K562 (cell line): ENCODE results near the gene CYS1.

Source experiments
- EP300 ChIP-seq: IDR thresholded peaks from 2 replicates; pipeline ENCODE4 v1.6.1; 2012; ENCODE audit warnings: low read length, improper control_type of control experiment
- HMG20B ChIP-seq: fragments of 250-450 bp; sonication (Bioruptor Pico); IDR thresholded peaks from 2 replicates; pipeline ENCODE4 v1.5.0; 2021; ENCODE audit warnings: mild to moderate bottlenecking
- HMGN3 ChIP-seq: IDR thresholded peaks from 2 replicates; pipeline ENCODE4 v1.6.1; 2011; ENCODE audit warnings: borderline replicate concordance, low read depth, mild to moderate bottlenecking, mixed read lengths, low read length; ENCODE audit not compliant: insufficient read length; ENCODE audit errors: extremely low read depth
- HSF4 ChIP-seq: fragments of 250-450 bp; sonication (Bioruptor Pico); IDR thresholded peaks from 2 replicates; pipeline ENCODE4 v2.1.2; 2022; ENCODE audit warnings: mild to moderate bottlenecking, moderate library complexity, borderline replicate concordance
- POLR2A ChIP-seq: fragments of 450-650 bp; conservative IDR thresholded peaks from 2 replicates; pipeline ENCODE4 v1.6.1; 2016
- ZBTB8A ChIP-seq: fragments of 450-650 bp; IDR thresholded peaks from 2 replicates; pipeline ENCODE4 v1.6.1; 2018; ENCODE audit warnings: mild to moderate bottlenecking, moderate library complexity; ENCODE audit not compliant: partially characterized antibody
- ZNF589 ChIP-seq: fragments of 200-800 bp; sonication (Bioruptor generic); IDR thresholded peaks from 2 replicates; pipeline ENCODE4 v1.6.1; 2016; ENCODE audit warnings: low read depth, missing genetic modification characterization, missing compliant biosample characterization
- TF ChIP-seq, protein P1 (sequence below): sonication (generic); formaldehyde crosslinking; IDR thresholded peaks from 2 replicates; pipeline ENCODE4 v1.9.0; 2022; ENCODE audit warnings: mild to moderate bottlenecking, missing genetic modification reagents
- TF ChIP-seq, protein P2 (sequence below): sonication (generic); formaldehyde crosslinking; IDR thresholded peaks from 2 replicates; pipeline ENCODE4 v1.8.0; 2022; ENCODE audit warnings: mild to moderate bottlenecking, missing genetic modification reagents, borderline replicate concordance
- TF ChIP-seq, protein P3 (sequence below), 2 experiments: fragments of 450-650 bp; formaldehyde crosslinking in 1 of 2; IDR thresholded peaks; 2 replicates each; pipeline versions ENCODE4 v1.4.0 to v1.6.1; 2014 to 2020; ENCODE audit warnings: mild to moderate bottlenecking in 2 of 2, borderline replicate concordance in 1 of 2, low read depth in 1 of 2
- TF ChIP-seq, protein P4 (sequence below), 3 experiments: IDR thresholded peaks in 2 of 3; conservative IDR thresholded peaks in 1 of 3; 2 replicates each; pipeline ENCODE4 v1.5.1; 2011 to 2012; ENCODE audit warnings: low read length in 3 of 3, mild to moderate bottlenecking in 3 of 3, control low read depth in 2 of 3, improper control_type of control experiment in 1 of 3, inconsistent platforms in 1 of 3, low read depth in 1 of 3, mixed read lengths in 1 of 3, moderate library complexity in 1 of 3; ENCODE audit not compliant: insufficient read depth in 2 of 3
- TF ChIP-seq, protein P5 (sequence below): fragments of 450-650 bp; formaldehyde crosslinking; IDR thresholded peaks from 2 replicates; pipeline ENCODE4 v1.4.0; 2020; ENCODE audit warnings: mild to moderate bottlenecking, moderate library complexity

DNA sequence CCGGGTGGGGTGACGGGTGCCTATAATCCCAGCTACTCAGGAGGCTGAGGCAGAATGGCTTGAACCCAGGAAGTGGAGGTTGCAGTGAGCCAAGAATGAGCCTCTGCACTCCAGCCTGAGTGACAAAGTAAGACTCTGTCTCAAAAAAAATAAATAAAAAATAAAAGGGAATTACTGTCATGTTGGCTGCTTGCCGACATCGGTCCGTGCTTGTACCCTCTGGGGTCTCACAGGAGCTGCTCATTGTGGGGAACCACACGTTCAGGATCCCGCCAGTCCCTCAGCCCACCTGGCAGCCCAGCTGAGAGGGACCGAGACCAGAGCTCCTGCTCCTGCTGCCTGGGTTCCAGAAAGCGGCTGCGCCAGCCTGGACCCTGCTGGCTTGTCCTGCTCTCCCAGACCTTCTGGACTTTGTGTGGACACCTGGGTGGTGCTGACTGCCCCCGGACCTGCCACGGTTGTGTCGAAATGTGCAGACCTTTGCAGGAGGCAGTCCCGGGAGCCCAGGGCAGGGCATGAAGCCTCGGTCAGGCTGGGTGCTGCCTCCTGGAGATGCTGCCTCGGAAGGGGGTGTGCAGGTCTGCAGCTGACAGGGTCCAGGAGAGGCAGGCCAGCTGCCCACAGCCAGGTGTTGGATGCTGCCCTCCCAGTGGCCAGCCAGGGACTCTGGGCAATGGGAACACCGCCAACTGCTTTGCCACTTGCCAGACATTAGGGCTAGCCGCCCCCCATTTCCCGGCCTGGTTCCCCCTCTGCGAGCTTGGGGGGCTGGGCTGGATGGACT lies 20.5 kb downstream of the CYS1 start:
- TF ChIP-seq, protein P1, sequence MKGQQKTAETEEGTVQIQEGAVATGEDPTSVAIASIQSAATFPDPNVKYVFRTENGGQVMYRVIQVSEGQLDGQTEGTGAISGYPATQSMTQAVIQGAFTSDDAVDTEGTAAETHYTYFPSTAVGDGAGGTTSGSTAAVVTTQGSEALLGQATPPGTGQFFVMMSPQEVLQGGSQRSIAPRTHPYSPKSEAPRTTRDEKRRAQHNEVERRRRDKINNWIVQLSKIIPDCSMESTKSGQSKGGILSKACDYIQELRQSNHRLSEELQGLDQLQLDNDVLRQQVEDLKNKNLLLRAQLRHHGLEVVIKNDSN (CRISPR knock-in tag) = no peak
- no peak for TF ChIP-seq ZBTB8A
- no peak for TF ChIP-seq POLR2A
- no peak for TF ChIP-seq ZNF589 (CRISPR knock-in tag)
- TF ChIP-seq, protein P2, sequence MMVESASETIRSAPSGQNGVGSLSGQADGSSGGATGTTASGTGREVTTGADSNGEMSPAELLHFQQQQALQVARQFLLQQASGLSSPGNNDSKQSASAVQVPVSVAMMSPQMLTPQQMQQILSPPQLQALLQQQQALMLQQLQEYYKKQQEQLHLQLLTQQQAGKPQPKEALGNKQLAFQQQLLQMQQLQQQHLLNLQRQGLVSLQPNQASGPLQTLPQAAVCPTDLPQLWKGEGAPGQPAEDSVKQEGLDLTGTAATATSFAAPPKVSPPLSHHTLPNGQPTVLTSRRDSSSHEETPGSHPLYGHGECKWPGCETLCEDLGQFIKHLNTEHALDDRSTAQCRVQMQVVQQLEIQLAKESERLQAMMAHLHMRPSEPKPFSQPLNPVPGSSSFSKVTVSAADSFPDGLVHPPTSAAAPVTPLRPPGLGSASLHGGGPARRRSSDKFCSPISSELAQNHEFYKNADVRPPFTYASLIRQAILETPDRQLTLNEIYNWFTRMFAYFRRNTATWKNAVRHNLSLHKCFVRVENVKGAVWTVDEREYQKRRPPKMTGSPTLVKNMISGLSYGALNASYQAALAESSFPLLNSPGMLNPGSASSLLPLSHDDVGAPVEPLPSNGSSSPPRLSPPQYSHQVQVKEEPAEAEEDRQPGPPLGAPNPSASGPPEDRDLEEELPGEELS (CRISPR knock-in tag) = no peak
- TF ChIP-seq HMGN3 = no peak
- TF ChIP-seq, protein P3, sequence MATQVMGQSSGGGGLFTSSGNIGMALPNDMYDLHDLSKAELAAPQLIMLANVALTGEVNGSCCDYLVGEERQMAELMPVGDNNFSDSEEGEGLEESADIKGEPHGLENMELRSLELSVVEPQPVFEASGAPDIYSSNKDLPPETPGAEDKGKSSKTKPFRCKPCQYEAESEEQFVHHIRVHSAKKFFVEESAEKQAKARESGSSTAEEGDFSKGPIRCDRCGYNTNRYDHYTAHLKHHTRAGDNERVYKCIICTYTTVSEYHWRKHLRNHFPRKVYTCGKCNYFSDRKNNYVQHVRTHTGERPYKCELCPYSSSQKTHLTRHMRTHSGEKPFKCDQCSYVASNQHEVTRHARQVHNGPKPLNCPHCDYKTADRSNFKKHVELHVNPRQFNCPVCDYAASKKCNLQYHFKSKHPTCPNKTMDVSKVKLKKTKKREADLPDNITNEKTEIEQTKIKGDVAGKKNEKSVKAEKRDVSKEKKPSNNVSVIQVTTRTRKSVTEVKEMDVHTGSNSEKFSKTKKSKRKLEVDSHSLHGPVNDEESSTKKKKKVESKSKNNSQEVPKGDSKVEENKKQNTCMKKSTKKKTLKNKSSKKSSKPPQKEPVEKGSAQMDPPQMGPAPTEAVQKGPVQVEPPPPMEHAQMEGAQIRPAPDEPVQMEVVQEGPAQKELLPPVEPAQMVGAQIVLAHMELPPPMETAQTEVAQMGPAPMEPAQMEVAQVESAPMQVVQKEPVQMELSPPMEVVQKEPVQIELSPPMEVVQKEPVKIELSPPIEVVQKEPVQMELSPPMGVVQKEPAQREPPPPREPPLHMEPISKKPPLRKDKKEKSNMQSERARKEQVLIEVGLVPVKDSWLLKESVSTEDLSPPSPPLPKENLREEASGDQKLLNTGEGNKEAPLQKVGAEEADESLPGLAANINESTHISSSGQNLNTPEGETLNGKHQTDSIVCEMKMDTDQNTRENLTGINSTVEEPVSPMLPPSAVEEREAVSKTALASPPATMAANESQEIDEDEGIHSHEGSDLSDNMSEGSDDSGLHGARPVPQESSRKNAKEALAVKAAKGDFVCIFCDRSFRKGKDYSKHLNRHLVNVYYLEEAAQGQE (IDR thresholded peaks at IDR 0.05; ENCODE audit: borderline replicate concordance) = no peak
- TF ChIP-seq, protein P3 (CRISPR knock-in tag; IDR thresholded peaks at IDR 0.05; ENCODE audit: low read depth) = no peak
- TF ChIP-seq, protein P4, sequence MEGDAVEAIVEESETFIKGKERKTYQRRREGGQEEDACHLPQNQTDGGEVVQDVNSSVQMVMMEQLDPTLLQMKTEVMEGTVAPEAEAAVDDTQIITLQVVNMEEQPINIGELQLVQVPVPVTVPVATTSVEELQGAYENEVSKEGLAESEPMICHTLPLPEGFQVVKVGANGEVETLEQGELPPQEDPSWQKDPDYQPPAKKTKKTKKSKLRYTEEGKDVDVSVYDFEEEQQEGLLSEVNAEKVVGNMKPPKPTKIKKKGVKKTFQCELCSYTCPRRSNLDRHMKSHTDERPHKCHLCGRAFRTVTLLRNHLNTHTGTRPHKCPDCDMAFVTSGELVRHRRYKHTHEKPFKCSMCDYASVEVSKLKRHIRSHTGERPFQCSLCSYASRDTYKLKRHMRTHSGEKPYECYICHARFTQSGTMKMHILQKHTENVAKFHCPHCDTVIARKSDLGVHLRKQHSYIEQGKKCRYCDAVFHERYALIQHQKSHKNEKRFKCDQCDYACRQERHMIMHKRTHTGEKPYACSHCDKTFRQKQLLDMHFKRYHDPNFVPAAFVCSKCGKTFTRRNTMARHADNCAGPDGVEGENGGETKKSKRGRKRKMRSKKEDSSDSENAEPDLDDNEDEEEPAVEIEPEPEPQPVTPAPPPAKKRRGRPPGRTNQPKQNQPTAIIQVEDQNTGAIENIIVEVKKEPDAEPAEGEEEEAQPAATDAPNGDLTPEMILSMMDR (IDR thresholded peaks at IDR 0.05 in 2 of 3, conservative IDR thresholded peaks at IDR 0.05 in 1 of 3; ENCODE audit: insufficient read depth in 2 of 3, low read depth in 1 of 3, low read length in 3 of 3) = no peak
- no peak for TF ChIP-seq HMG20B (CRISPR knock-in tag)
- TF ChIP-seq, protein P5, sequence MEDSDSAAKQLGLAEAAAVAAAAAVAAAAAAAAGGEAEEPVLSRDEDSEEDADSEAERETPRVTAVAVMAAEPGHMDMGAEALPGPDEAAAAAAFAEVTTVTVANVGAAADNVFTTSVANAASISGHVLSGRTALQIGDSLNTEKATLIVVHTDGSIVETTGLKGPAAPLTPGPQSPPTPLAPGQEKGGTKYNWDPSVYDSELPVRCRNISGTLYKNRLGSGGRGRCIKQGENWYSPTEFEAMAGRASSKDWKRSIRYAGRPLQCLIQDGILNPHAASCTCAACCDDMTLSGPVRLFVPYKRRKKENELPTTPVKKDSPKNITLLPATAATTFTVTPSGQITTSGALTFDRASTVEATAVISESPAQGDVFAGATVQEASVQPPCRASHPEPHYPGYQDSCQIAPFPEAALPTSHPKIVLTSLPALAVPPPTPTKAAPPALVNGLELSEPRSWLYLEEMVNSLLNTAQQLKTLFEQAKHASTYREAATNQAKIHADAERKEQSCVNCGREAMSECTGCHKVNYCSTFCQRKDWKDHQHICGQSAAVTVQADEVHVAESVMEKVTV (CRISPR knock-in tag) = no peak
- no peak for TF ChIP-seq EP300
- TF ChIP-seq HSF4 (CRISPR knock-in tag) = no peak
